ENCODE data around the gene TPSB2. TPM values are rescaled to one million over a fixed set of nuclear protein-coding genes. Genes with fewer than 3 reads are reported as not detected.
"Not testable (repeated sequence)": the region's sequence is repeated elsewhere in the genome, so short reads cannot be mapped to it uniquely, and the experiment has no call there.

The TPSB2 gene
- total RNA-seq, 6 experiments from 2014 or later: 0.24 to 1.6 (median 0.83) TPM; not detected in 2

- H3K9me3 ChIP-seq; H3K36me3 ChIP-seq; H3K4me3 ChIP-seq; ATAC-seq; H3K27ac ChIP-seq; H3K27me3 ChIP-seq; H3K4me1 ChIP-seq; DNase-seq; intact Hi-C loops (cut with DNase I): not testable (repeated sequence)
- whole genome bisulfite sequencing (ENCODE audit: insufficient coverage, low coverage, low lambda C conversion rate, missing lambda C conversion rate): no CpG with 5 or more reads among the region's 15 CpGs
Observed at GRCh38 chr16:1241081-1241480, 11.1 kb upstream of the TPSB2 start.

GRCh38 chr16:1240436-1240835 lies 10.5 kb upstream of the TPSB2 start, which contains the start of gene TPSAB1:
Gene TPSAB1 (plus strand): TSS chr16:1240705. CDS start chr16:1240939, 234 bp downstream.
- H3K27ac ChIP-seq; DNase-seq; ATAC-seq; H3K36me3 ChIP-seq; H3K9me3 ChIP-seq; H3K27me3 ChIP-seq; H3K4me1 ChIP-seq; intact Hi-C loops (cut with DNase I); H3K4me3 ChIP-seq: not testable (repeated sequence)
- no CpG with 5 or more reads among the region's 12 CpGs for WGBS (ENCODE audit: insufficient coverage, low coverage, low lambda C conversion rate, missing lambda C conversion rate)

- H3K4me1 ChIP-seq; H3K36me3 ChIP-seq; H3K27me3 ChIP-seq; H3K27ac ChIP-seq; H3K9me3 ChIP-seq; intact Hi-C loops (cut with DNase I); DNase-seq; H3K4me3 ChIP-seq: not testable (repeated sequence)
- ATAC-seq: peak in 1 of 4 donors; percentile 2
- 62% methylated on average over 2 of the region's 9 CpGs for WGBS (ENCODE audit: insufficient coverage, low coverage, low lambda C conversion rate, missing lambda C conversion rate)
Observed at GRCh38 chr16:1239575-1239974, 9.6 kb upstream of the TPSB2 start.

- ATAC-seq, DNase-seq: not testable (repeated sequence)
Observed at GRCh38 chr16:1238909-1239308, 8.9 kb upstream of the TPSB2 start.

GRCh38 chr16:1237990-1238389 lies 8.0 kb upstream of the TPSB2 start:
- ATAC-seq: no peak
- WGBS (ENCODE audit: insufficient coverage, low coverage, low lambda C conversion rate, missing lambda C conversion rate): 69% methylated on average over 7 of the region's 9 CpGs

More at GRCh38 chr16:1238909-1239308, 8.9 kb upstream of the TPSB2 start:
- H3K9me3 ChIP-seq; H3K36me3 ChIP-seq; intact Hi-C loops (cut with DNase I); H3K4me3 ChIP-seq; H3K27ac ChIP-seq; H3K27me3 ChIP-seq; H3K4me1 ChIP-seq: not testable (repeated sequence)
- WGBS (ENCODE audit: insufficient coverage, low coverage, low lambda C conversion rate, missing lambda C conversion rate): 73% methylated on average over 2 of the region's 23 CpGs

GRCh38 chr16:1236659-1237058 lies 6.7 kb upstream of the TPSB2 start:
- H3K36me3 ChIP-seq; H3K27ac ChIP-seq; DNase-seq; intact Hi-C loops (cut with DNase I); H3K9me3 ChIP-seq; H3K4me1 ChIP-seq; H3K27me3 ChIP-seq; H3K4me3 ChIP-seq: not testable (repeated sequence)
- WGBS (ENCODE audit: insufficient coverage, low coverage, low lambda C conversion rate, missing lambda C conversion rate): no CpG with 5 or more reads among the region's 29 CpGs
- peak; percentile 80 to 95 (median 91) for ATAC-seq

More at GRCh38 chr16:1237990-1238389, 8.0 kb upstream of the TPSB2 start:
- Histone ChIP-seq H3K4me3 (no peak overlapping the region), H3K27ac (no peak overlapping the region), H3K27me3 (no peaks in the 10 kb centered on the region), H3K36me3 (no peaks in the 10 kb centered on the region), H3K9me3 (no peaks in the 10 kb centered on the region), H3K4me1 (no peaks in the 10 kb centered on the region)
- no peak for TF ChIP-seq CTCF (IDR thresholded peaks at IDR 0.05)
- no peak for TF ChIP-seq POLR2A (IDR thresholded peaks at IDR 0.05)
- intact Hi-C loops (cut with DNase I): no loop called here
- no peak for DNase-seq

- H3K27ac ChIP-seq; intact Hi-C loops (cut with DNase I); DNase-seq; H3K4me3 ChIP-seq; H3K36me3 ChIP-seq; H3K27me3 ChIP-seq; H3K4me1 ChIP-seq; H3K9me3 ChIP-seq: not testable (repeated sequence)
- WGBS (ENCODE audit: insufficient coverage, low coverage, low lambda C conversion rate, missing lambda C conversion rate): no CpG with 5 or more reads among the region's 47 CpGs
- peak in 2 of 4 donors; percentile 17 to 28 for ATAC-seq
Observed at GRCh38 chr16:1232049-1232748, 2.2 kb upstream of the TPSB2 start.

GRCh38 chr16:1231301-1231700 lies 1.3 kb upstream of the TPSB2 start:
- H3K27ac ChIP-seq; H3K4me3 ChIP-seq; intact Hi-C loops (cut with DNase I); H3K9me3 ChIP-seq; H3K27me3 ChIP-seq; ATAC-seq; H3K4me1 ChIP-seq; DNase-seq; H3K36me3 ChIP-seq: not testable (repeated sequence)
- 80% methylated on average over 3 of the region's 7 CpGs for WGBS (ENCODE audit: insufficient coverage, low coverage, low lambda C conversion rate, missing lambda C conversion rate)

GRCh38 chr16:1230471-1231212 lies 658 bp upstream of the TPSB2 start:
- H3K4me3 ChIP-seq; H3K27ac ChIP-seq; DNase-seq; ATAC-seq; H3K36me3 ChIP-seq; H3K27me3 ChIP-seq; H3K9me3 ChIP-seq; intact Hi-C loops (cut with DNase I); H3K4me1 ChIP-seq: not testable (repeated sequence)
- 76% methylated on average over 9 of the region's 17 CpGs for WGBS (ENCODE audit: insufficient coverage, low coverage, low lambda C conversion rate, missing lambda C conversion rate)

- H3K27me3 ChIP-seq; H3K36me3 ChIP-seq; ATAC-seq; H3K4me3 ChIP-seq; H3K27ac ChIP-seq; intact Hi-C loops (cut with DNase I); H3K9me3 ChIP-seq; DNase-seq: not testable (repeated sequence)
- peaks cover 0 to 10% (median 4%) of the 10 kb centered on the region in 4 donors for H3K4me1 ChIP-seq
- WGBS (ENCODE audit: insufficient coverage, low coverage, low lambda C conversion rate, missing lambda C conversion rate): no CpG with 5 or more reads among the region's 13 CpGs
Observed at GRCh38 chr16:1229476-1229875, 508 bp downstream of the TPSB2 start.

All from right lobe of liver (tissue), 6 donors.